Vagina (tissue), 2 donors: ENCODE measurements around the gene MPP4.

Source experiments
- POLR2A ChIP-seq, 2 donors: fragments of 450-650 bp; IDR thresholded peaks; one replicate each; pipeline ENCODE4 v1.6.1; 2017; ENCODE audit warnings: antibody characterized with exemption in 2 of 2, mild to moderate bottlenecking in 2 of 2, moderate library complexity in 2 of 2
- TF ChIP-seq, protein P1 (sequence below), 3 experiments: fragments of 450-650 bp in 2 of 3; fragments of 200-600 bp in 1 of 3; sonication (generic) in 1 of 3; IDR thresholded peaks; one replicate each; pipeline ENCODE4 v1.5.1; 2017 to 2019; ENCODE audit warnings: antibody characterized with exemption in 3 of 3, mild to moderate bottlenecking in 2 of 3, moderate library complexity in 2 of 3

DNA sequence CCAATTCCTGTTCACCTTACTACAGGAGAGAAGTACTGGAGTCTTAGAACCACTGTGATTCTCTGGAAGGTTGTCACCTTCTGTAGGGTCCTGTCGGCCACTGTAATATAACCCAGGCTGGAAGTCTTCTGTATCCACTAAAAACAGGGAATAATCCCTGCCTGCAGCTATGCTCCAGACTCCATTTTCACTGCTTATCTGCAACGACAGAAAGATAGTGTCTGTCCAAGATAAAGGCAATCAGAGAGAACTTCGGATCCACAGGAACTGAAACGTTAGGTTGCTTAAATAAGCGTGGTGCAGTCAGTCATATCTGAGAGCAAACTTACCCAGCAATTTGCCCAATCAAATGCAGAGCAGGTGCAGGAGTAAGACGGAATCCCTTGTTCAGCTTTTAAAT is 48.1 kb upstream of the MPP4 start:
- TF ChIP-seq, protein P1, sequence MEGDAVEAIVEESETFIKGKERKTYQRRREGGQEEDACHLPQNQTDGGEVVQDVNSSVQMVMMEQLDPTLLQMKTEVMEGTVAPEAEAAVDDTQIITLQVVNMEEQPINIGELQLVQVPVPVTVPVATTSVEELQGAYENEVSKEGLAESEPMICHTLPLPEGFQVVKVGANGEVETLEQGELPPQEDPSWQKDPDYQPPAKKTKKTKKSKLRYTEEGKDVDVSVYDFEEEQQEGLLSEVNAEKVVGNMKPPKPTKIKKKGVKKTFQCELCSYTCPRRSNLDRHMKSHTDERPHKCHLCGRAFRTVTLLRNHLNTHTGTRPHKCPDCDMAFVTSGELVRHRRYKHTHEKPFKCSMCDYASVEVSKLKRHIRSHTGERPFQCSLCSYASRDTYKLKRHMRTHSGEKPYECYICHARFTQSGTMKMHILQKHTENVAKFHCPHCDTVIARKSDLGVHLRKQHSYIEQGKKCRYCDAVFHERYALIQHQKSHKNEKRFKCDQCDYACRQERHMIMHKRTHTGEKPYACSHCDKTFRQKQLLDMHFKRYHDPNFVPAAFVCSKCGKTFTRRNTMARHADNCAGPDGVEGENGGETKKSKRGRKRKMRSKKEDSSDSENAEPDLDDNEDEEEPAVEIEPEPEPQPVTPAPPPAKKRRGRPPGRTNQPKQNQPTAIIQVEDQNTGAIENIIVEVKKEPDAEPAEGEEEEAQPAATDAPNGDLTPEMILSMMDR (IDR thresholded peaks at IDR 0.05) = no peak
- TF ChIP-seq POLR2A (IDR thresholded peaks at IDR 0.05) = no peak
